Raji (cell line): Measurements from ENCODE around the gene ZDHHC8.

ENCODE experiments used
- POLR2A ChIP-seq: IDR thresholded peaks from 2 replicates; pipeline ENCODE4 v1.6.1; 2011; ENCODE audit warnings: low read depth, low read length, control low read depth; ENCODE audit not compliant: insufficient read depth

ZDHHC8 gene

GRCh38 chr22:20187777-20188566, 56.4 kb downstream of the ZDHHC8 start:
- no peak for TF ChIP-seq POLR2A

- TF ChIP-seq POLR2A, result no peak
These were observed 56.9 kb downstream of the ZDHHC8 start for GRCh38 chr22:20188567-20188877.

DNA sequence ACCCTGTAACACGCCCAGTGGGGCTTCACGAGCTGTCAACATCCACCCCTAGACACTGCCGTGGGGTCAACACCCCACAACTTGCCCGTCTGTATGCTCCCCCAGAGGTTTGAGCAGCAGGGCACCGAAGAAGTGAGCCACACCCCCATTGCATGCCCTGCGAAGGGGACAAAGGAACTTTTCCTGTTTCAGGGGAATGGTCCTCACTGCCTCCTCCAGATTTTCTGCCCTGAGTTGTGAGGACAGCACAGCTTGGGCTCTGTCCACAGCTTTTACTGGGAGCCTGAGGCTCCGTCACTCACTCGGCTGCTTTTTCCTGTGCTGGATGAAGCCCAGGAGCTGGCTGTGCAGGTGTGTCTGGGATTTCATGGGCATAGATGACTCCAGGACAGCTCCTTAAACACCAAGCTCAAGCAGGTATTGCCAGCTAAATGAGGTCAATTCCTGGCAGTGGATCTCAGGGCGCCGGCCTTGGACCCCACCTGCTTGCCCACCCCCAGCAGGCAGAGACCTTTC, 59.5 kb downstream of the ZDHHC8 start:
- no peak for TF ChIP-seq POLR2A

- no peak for TF ChIP-seq POLR2A
These were observed 60.2 kb downstream of the ZDHHC8 start for GRCh38 chr22:20191803-20192202.

DNA sequence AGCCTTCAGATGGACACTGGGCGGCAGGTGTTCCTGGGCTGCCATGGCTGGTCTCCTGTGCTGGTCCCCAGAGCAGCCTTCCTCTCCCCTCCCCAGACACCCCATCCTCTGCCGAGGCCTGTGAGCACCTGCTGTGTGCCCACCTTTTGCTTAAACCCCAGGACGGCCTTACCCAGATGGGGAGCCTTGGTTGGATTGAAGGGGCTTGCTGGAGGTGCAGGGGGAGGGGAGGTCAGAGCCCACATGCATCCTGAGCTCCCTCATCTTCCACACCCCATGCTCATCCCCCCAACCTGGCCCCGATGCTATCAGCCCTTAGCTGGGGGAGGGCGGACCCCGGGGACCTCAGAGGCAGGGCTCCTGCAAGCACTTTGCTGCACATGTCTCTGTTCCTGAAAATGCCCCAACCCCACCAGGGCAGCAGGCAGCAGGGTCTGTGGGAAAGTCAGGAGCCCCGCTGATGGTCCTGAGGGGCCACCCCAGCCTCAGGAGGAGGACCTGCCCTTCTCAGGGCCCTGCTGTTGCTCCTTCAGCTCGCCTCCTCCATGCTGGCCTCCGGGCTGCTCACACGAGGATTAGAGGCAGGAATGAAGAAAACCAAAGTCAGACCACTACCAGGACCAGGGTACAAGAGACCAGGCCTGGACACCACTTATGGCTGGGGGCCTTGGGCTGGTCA, 60.8 kb downstream of the ZDHHC8 start:
- no peak for TF ChIP-seq POLR2A

DNA sequence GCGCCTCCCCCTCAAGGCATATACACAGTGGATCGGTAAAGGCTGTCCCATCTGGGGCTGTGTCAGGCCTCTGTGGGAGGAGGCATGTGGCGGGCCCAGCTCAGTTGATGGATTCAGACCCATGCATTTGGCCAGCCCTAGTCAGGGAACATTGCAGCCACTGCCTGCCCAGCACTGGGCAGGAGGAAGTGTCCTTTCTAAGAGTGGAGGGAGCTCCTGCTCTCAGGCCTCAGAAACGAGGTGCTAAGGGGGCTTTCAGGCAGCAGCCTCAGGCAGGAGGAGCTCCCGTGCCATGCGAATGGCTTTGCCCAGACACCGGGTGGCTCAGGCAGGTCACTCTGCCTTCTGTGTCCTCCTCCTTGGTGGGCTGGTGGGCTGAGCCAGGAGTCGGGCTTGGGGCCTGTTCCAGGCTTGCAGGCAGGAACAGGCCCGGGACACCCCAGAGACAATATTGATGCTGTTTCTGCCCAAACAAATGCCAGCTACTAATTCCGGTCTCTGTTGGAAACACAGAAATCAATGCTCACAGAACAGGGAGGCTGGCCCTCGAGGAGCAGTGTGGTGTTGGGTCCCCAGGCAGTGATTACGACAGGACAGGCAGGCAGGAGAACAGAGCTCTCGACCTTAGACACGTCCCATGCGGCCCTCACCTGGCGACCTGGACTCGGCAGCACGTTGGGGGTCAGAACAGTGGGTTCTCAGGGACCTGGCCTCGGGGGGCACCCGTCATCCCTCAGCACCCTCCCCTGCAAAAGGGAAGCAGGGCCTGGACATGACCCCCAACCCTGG, 61.6 kb downstream of the ZDHHC8 start:
- TF ChIP-seq POLR2A, result no peak

DNA sequence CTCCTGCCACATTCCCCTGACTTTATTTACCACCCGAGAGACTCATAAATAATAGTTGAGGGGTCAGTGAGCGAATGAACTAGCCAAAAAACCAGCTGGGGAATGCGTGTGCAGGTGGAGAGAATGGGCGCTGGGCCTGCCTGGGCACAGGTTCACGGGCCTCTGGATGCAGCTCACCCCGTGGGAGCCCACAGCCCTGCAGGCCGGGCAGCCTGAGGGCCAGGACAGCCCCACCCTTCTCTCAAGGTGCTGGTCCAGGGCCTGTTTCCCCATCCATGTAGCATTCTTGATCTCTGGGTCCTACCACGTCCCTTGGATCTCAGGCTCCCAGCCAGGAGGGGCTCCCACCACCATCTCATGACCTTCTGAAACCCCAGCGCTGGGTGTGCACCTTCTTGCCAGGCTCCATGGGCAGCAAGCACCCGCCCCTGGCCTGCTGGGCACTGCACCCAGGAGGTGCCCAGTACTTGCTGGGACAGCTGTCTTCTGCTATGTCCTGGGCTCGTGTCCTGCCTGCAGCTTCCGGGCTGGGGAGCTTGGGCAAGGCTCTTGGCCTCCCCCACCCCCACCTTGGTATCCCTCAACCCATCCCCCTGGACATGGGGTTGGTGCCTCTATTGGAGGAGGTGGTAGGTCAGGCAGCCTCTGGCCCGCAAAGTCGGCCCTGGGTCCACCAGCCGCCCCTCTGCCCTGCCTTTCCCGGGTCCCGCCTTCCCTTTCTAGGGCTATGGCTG, 62.3 kb downstream of the ZDHHC8 start:
- no peak for TF ChIP-seq POLR2A

GRCh38 chr22:20194681-20195593, 63.3 kb downstream of the ZDHHC8 start:
- TF ChIP-seq POLR2A, result no peak

DNA sequence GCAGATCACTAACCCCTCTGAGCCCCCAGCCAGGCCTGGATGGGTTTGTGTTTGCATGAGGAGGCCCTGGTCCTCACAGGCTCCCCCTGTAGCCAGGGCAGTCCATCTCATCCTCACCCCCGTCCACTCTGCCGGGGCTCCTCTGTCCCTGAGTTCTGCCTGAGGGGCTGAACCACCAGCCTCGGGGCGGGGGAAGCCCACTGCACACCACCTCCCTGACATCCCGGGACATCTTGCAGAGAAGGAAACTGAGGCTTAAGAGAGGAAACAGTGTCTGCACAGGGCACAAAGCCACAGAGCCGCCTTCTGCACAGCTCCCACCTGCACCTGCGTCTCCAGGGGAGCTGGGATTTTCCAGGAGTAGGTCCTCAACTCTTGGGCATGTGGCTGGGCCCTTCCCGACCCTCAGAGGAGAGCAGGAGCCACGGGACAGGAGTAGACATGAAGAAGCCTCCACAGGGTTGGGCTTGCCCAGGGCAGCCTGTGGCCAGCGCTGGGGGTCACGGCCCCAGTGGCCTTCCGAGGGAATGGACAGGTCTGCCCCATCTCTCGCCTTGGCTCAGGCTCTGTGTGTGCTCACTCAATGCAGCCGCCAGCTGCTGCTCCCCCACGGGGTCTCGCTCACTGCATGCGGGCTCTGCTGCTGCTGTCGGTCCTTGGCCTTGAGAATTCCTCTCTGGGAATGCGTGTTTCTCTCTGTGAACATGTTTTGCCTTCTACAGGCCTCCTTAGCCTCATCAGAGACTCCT, 64.7 kb downstream of the ZDHHC8 start:
- TF ChIP-seq POLR2A, result no peak
